K562 (cell line): Measurements from ENCODE around the gene ZMPSTE24. TPM values are rescaled to one million over a fixed set of nuclear protein-coding genes. Genes with fewer than 3 reads are reported as not detected.
A peak's percentile ranks its signal among the peaks of the same experiment; 100 is the strongest.

Experiments
- ATAC-seq: fragments of 200-7000 bp; cut with Tn5 transposase; 3 replicates; pipeline ENCODE4 v1.9.1; 2020; ENCODE audit warnings: moderate library complexity
- Bru-seq: library from RNA; stranded (reverse); fragments of 400-500 nt; gene quantifications from one replicate; lab custom pipeline; 2021; lab: Mats Ljungman, UMichigan
- BruChase-seq, 2 experiments: library from RNA; stranded (reverse); fragments of 400-500 nt; gene quantifications; one replicate each; lab custom pipeline; 2021; lab: Mats Ljungman, UMichigan
- BruUV-seq: library from RNA; stranded (reverse); fragments of 400-500 nt; replicated peaks from 2 replicates; lab custom pipeline; 2021; lab: Mats Ljungman, UMichigan
- CTCF ChIA-PET: fragments of 300-600 bp; formaldehyde crosslinking; extraction: SDS; loops from one replicate; lab custom pipeline; 2021; ENCODE audit warnings: low intra/inter-chr PET ratio; lab: Yijun Ruan, JAX
- POLR2A ChIA-PET: fragments of 300-600, 350-650 bp; sonication (Branson Sonifier 250); formaldehyde crosslinking; extraction: SDS; loops from one replicate; lab custom pipeline; 2021; ENCODE audit warnings: antibody characterized with exemption, inconsistent platforms; lab: Yijun Ruan, JAX
- DNase-seq, 4 experiments: peaks; one replicate each; pipeline versions ENCODE4 v3.0.0 to v3.0.0-alpha.2; 2011 to 2018; ENCODE audit warnings: low spot score in 3 of 4, mixed read lengths in 3 of 4; ENCODE audit errors: extremely low read depth in 1 of 4
- FAIRE-seq: peaks from 2 replicates; lab custom pipeline; 2011; peaks lifted over from hg19 to GRCh38; lab: Jason Lieb, UNC
- H2AFZ ChIP-seq: 2 replicates; pipeline ENCODE4 v1.6.0; 2011; ENCODE audit warnings: low read depth, low read length, control low read depth, inconsistent platforms
- H3K27ac ChIP-seq: fragments of 200-600 bp; 3 replicates; pipeline ENCODE4 v1.8.0; 2011; ENCODE audit warnings: low read depth, mild to moderate bottlenecking, control low read depth, inconsistent platforms, low read length, moderate library complexity, mixed read lengths; ENCODE audit errors: extremely low read depth
- H3K27me3 ChIP-seq, 2 experiments: fragments of 300-600 bp in 1 of 2; 2 replicates in 1 of 2; 3 replicates in 1 of 2; pipeline versions ENCODE4 v1.6.0 to v1.8.0; 2011; ENCODE audit warnings: inconsistent platforms in 2 of 2, low read length in 2 of 2, mild to moderate bottlenecking in 1 of 2, mixed read lengths in 1 of 2, moderate library complexity in 1 of 2; ENCODE audit not compliant: control insufficient read depth in 2 of 2, insufficient read depth in 2 of 2
- H3K36me3 ChIP-seq: fragments of 300-600 bp; 3 replicates; pipeline ENCODE4 v1.8.0; 2011; ENCODE audit warnings: mild to moderate bottlenecking, low read length, inconsistent platforms; ENCODE audit not compliant: control insufficient read depth, insufficient read depth
- H3K4me1 ChIP-seq, 2 experiments: fragments of 200-600 bp in 1 of 2; replicated peaks in 1 of 2; 2 replicates in 1 of 2; 3 replicates in 1 of 2; pipeline versions ENCODE4 v1.5.1 to v1.8.0; 2011; ENCODE audit warnings: inconsistent platforms in 2 of 2, low read length in 2 of 2, mild to moderate bottlenecking in 1 of 2, mixed read lengths in 1 of 2, moderate library complexity in 1 of 2; ENCODE audit not compliant: control insufficient read depth in 2 of 2, insufficient read depth in 2 of 2
- H3K4me2 ChIP-seq: 2 replicates; pipeline ENCODE4 v1.6.1; 2011; ENCODE audit warnings: low read length, control low read depth, inconsistent platforms, mixed read lengths; ENCODE audit not compliant: insufficient read depth
- H3K4me3 ChIP-seq: fragments of 200-600 bp; sonication (generic), shearing (Covaris generic); 2 replicates; pipeline ENCODE4 v1.5.1; 2016; ENCODE audit warnings: control low read depth, inconsistent platforms
- H3K79me2 ChIP-seq: fragments of 200-600 bp; 3 replicates; pipeline ENCODE4 v1.8.0; 2011; ENCODE audit warnings: low read length, inconsistent platforms; ENCODE audit not compliant: control insufficient read depth, insufficient read depth
- H3K9ac ChIP-seq, 2 experiments: 2 replicates each; pipeline versions ENCODE4 v1.6.0 to v1.6.1; 2011; ENCODE audit warnings: low read depth in 2 of 2, low read length in 2 of 2, control low read depth in 1 of 2, inconsistent platforms in 1 of 2, mild to moderate bottlenecking in 1 of 2, mixed read lengths in 1 of 2; ENCODE audit not compliant: insufficient read depth in 1 of 2
- H3K9me1 ChIP-seq: one replicate; pipeline ENCODE4 v1.6.0; 2011; ENCODE audit warnings: inconsistent platforms, mild to moderate bottlenecking, low read length, moderate library complexity; ENCODE audit not compliant: control insufficient read depth, insufficient read depth
- H3K9me3 ChIP-seq: replicated peaks from 2 replicates; pipeline ENCODE4 v1.5.1; 2011; ENCODE audit warnings: low read depth, low read length, inconsistent platforms; ENCODE audit not compliant: control insufficient read depth, insufficient read depth
- H4K20me1 ChIP-seq: replicated peaks from 2 replicates; pipeline ENCODE4 v1.6.1; 2011; ENCODE audit warnings: low read length, inconsistent platforms, mixed read lengths; ENCODE audit not compliant: control insufficient read depth, insufficient read depth
- CBX8 ChIP-seq: fragments of 200-600 bp; sonication (generic); IDR thresholded peaks from 2 replicates; pipeline ENCODE4 v1.6.1; 2012; ENCODE audit warnings: borderline replicate concordance, mixed run types, low read depth, mild to moderate bottlenecking, moderate library complexity, mixed read lengths, low read length, control low read depth, inconsistent platforms; ENCODE audit not compliant: poor library complexity, severe bottlenecking; ENCODE audit errors: extremely low read depth
- HNRNPUL1 ChIP-seq: fragments of 200-400 bp; formaldehyde crosslinking; IDR thresholded peaks from 2 replicates; pipeline ENCODE4 v1.6.1; 2017; ENCODE audit warnings: low read length
- MLLT1 ChIP-seq, 2 experiments: fragments of 450-650 bp; IDR thresholded peaks; 2 replicates each; pipeline ENCODE4 v1.6.1; 2016
- SREBF2 ChIP-seq: sonication (generic); formaldehyde crosslinking; IDR thresholded peaks from 2 replicates; pipeline ENCODE4 v1.4.0; 2020; ENCODE audit warnings: mild to moderate bottlenecking, missing genetic modification reagents
- TBL1XR1 ChIP-seq, 2 experiments: IDR thresholded peaks; 2 replicates each; pipeline ENCODE4 v1.6.1; 2012; ENCODE audit warnings: improper control_type of control experiment in 2 of 2, low read length in 2 of 2, mild to moderate bottlenecking in 1 of 2
- USF1 ChIP-seq: sonication (generic); formaldehyde crosslinking; IDR thresholded peaks from 2 replicates; pipeline ENCODE4 v1.9.0; 2022; ENCODE audit warnings: mild to moderate bottlenecking, missing genetic modification reagents
- ZNF133 ChIP-seq: fragments of 250-450 bp; sonication (Bioruptor Pico); IDR thresholded peaks from 2 replicates; pipeline ENCODE4 v1.4.0; 2020; ENCODE audit warnings: mild to moderate bottlenecking
- WGBS: fragments of 100-300 bp; shearing (Covaris generic); methylation state at CpG from one replicate; pipeline ENCODE4 v1.1.6; 2016; ENCODE audit warnings: low coverage, mixed read lengths; ENCODE audit not compliant: insufficient coverage; ENCODE audit errors: missing lambda C conversion rate; 5-methylcytosine and 5-hydroxymethylcytosine counted together
- in situ Hi-C: fragments of 300-500 bp; cut with MboI; formaldehyde crosslinking; loops from 4 replicates; pipeline ENCODE4 v1.15.0; 2018; ENCODE audit warnings: inconsistent platforms, mixed read lengths
- intact Hi-C: fragments of 100-400 bp; cut with micrococcal nuclease; formaldehyde crosslinking; loops from 2 replicates; pipeline ENCODE4 v1.14.2; 2022
- long read RNA-seq, 3 experiments: library from polyadenylated mRNA in 2 of 3; library from RNA in 1 of 3; unstranded in 2 of 3; stranded (forward) in 1 of 3; transcript quantifications; one replicate each; pipeline ENCODE4 v2.0.0, GENCODE V29; 2019 to 2022
- polyA minus RNA-seq, 3 experiments: library from RNA; depleted of rRNA, polyadenylated mRNA; stranded (reverse); fragments of >200 nt; gene quantifications; 2 replicates each; pipeline ENCODE4 v1.2.3, GENCODE V29; 2011
- polyA plus RNA-seq, 8 experiments: library from polyadenylated mRNA; depleted of rRNA in 4 of 8; stranded (reverse) in 5 of 8; unstranded in 3 of 8; fragments of >200 nt; fragmentation: Nextera tagmentation in 2 of 8; fragmentation: Illumina TruSeq in 1 of 8; extraction: Ambion mirVana in 2 of 8; extraction: Trizol in 1 of 8; gene quantifications; 2 replicates each; pipeline versions ENCODE4 v1.2.1 to v1.2.3, GENCODE V29; 2011 to 2014; ENCODE audit warnings: inconsistent platforms in 1 of 8, missing spikeins in 1 of 8
- total RNA-seq, 7 experiments: library from RNA; depleted of rRNA in 6 of 7; stranded (reverse); fragments of >200 nt in 6 of 7; fragmentation: Illumina TruSeq in 2 of 7; extraction: Trizol in 2 of 7; gene quantifications; 2 replicates each; pipeline versions ENCODE4 v1.2.1 to v1.2.3, GENCODE V29; 2011 to 2021; ENCODE audit warnings: low replicate concordance in 1 of 7

The ZMPSTE24 gene
- 31.5 and 69.9 TPM in 2 replicates for total RNA-seq (2011; cell fraction: chromatin; rRNA removed; ENCODE audit: low replicate concordance)
- 36.2 and 41.8 TPM in 2 replicates for total RNA-seq (2011; cell fraction: nucleolus; rRNA removed)
- total RNA-seq (2011; cell fraction: nucleoplasm; rRNA removed) = 53.6 and 61.9 TPM in 2 replicates
- total RNA-seq (2014; rRNA removed) (45.0 and 45.6 TPM in 2 replicates), total RNA-seq (2014; rRNA removed; fragmentation: Illumina TruSeq; extraction: Trizol) (74.4 and 86.4 TPM in 2 replicates), total RNA-seq (2015; rRNA removed; fragmentation: Illumina TruSeq; extraction: Trizol) (62.7 and 68.8 TPM in 2 replicates), total RNA-seq (2021) (51.2 and 53.3 TPM in 2 replicates), polyA plus RNA-seq (2011; rRNA removed) (28.1 and 30.7 TPM in 2 replicates), polyA plus RNA-seq (2014; fragmentation: Illumina TruSeq; extraction: Trizol) (53.2 and 64.3 TPM in 2 replicates), polyA plus RNA-seq (2014; fragmentation: Nextera tagmentation; extraction: Ambion mirVana) (10 to 100 TPM; 73.5 to 75.9 TPM), polyA plus RNA-seq (2014; rRNA removed) (39.0 and 39.1 TPM in 2 replicates), polyA minus RNA-seq (2011; rRNA and poly(A)+ RNA removed) (41.5 and 48.6 TPM in 2 replicates), Bru-seq, nascent RNA (percentile 86 among the genes with signal in this experiment), BruChase-seq, experiment 1, labeled RNA remaining after a 2-hour chase (percentile 90 among the genes with signal in this experiment), BruChase-seq, experiment 2, labeled RNA remaining after a 6-hour chase (percentile 91 among the genes with signal in this experiment)
- polyA plus RNA-seq (2011; cell fraction: cytosol; rRNA removed) = 6.8 and 14.9 TPM in 2 replicates
- 7.0 and 8.9 TPM in 2 replicates for polyA plus RNA-seq (2011; cell fraction: nucleus; rRNA removed)
- polyA plus RNA-seq (2012) = 22.3 and 37.2 TPM in 2 replicates
- 33.5 and 34.7 TPM in 2 replicates for polyA minus RNA-seq (2011; cell fraction: cytosol; rRNA and poly(A)+ RNA removed)
- 9.4 and 16.2 TPM in 2 replicates for polyA minus RNA-seq (2011; cell fraction: nucleus; rRNA and poly(A)+ RNA removed)
- long read RNA-seq, experiment 1, transcript ZMPSTE24-201 (10 exons, 3,108 nt) = major isoform, 475 of 583 reads
- long read RNA-seq, experiment 1, partial matches to known transcripts = 51 of 583 reads
- long read RNA-seq, experiment 1, other reads (novel, unspliced or antisense) = 53 of 583 reads
- long read RNA-seq, experiment 2, transcript ZMPSTE24-201 (10 exons, 3,108 nt) = major isoform, 6 of 61 reads
- long read RNA-seq, experiment 2, partial matches to known transcripts = 6 of 61 reads
- long read RNA-seq, experiment 2, other reads (novel, unspliced or antisense) = 47 of 61 reads
- long read RNA-seq, experiment 3, transcript ZMPSTE24-201 (10 exons, 3,108 nt) = major isoform, 55 of 102 reads
- long read RNA-seq, experiment 3, partial matches to known transcripts = 33 of 102 reads
- long read RNA-seq, experiment 3, other reads (novel, unspliced or antisense) = 13 of 102 reads

DNA sequence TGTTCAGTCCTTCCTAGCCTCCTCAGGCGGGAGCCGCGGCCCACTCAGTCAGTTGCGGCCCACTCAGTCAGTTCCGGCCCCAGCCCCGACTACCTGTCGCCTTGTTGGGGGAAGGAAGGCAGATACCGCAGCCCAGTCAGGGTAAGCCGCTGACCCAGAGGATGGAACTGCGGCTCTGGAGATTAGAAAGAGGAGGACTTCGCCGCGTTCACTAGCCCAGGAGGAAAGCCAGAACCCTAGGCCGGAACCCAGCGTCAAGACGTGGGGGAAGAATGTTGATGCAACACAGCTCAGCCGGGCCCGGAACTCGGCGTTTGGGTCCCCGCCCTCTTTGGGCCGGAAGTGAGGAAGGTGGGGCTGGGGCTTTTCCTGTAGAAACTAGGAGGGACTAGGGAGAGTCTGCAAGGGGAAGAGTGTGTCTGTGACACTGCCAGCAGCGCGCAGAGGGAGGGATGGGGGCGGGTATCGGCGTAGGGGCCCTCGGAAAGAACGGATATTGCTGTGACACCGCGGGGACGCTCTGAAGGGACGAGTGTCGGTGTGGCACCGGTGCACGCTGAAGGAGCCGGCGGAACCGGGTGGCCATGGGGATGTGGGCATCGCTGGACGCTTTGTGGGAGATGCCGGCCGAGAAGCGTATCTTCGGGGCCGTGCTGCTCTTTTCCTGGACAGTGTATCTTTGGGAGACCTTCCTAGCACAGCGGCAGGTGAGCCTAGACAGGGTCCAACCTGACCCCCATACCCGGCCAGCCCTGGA lies at the start of gene ZMPSTE24:
Gene ZMPSTE24, plus strand, starts transcription at position 549 of the 757 bp plus-strand sequence. Its CDS starts 36 bp downstream, at position 585.
- FAIRE-seq (peak; percentile 96), ATAC-seq (peak; percentile 98), DNase-seq (peak; percentile 92 to 99 (median 93))
- CTCF ChIA-PET = interaction anchor here (0.6 kb wide), 1 partner anchor 40 kb away, joined by 3 read pairs; no protein-coding TSS in a partner anchor
- Histone ChIP-seq H3K9me1 (no peaks in the 10 kb centered on the region), H3K36me3 (peaks cover 38% of the 10 kb centered on the region), H3K27ac (peak within 1 kb of the TSS; percentile 97), H2AFZ (peak within 1 kb of the TSS; percentile 96), H4K20me1 (no peaks in the 10 kb centered on the region), H3K4me2 (peak within 1 kb of the TSS; percentile 98), H3K9ac (peak within 1 kb of the TSS; percentile 98 to 100), H3K9me3 (no peaks in the 10 kb centered on the region), H3K4me3 (peak within 1 kb of the TSS; percentile 95), H3K4me1 (peaks cover 0 to 6% of the 10 kb centered on the region in 2 experiments; a peak in 4 of 5 replicates), H3K27me3 (no peaks in the 10 kb centered on the region; a peak in 1 of 5 replicates), H3K79me2 (peaks cover 63% of the 10 kb centered on the region)
- under 1% methylated on average over 48 of the region's 48 CpGs for WGBS
- intact Hi-C loops (loop anchor here (2.0 kb wide), 1 partner anchor 95 kb away; no protein-coding TSS in a partner anchor), in situ Hi-C loops (no loop called here)
- POLR2A ChIA-PET = interaction anchor here (0.6 to 3.4 kb wide), 13 partner anchors 10 to 620 kb away, joined by 3 to 23 read pairs (median 3); partner anchors contain the start of gene TMCO2
- BruUV-seq = no TSS peak
- TF ChIP-seq CBX8 = no peak
- TF ChIP-seq ZNF133 (CRISPR knock-in tag) = no peak
- peak; percentile 51; the same call in 1 of the 2 replicates for TF ChIP-seq USF1
- no peak for TF ChIP-seq HNRNPUL1
- peak in 1 of 2 experiments; percentile 87; a peak in 2 of 4 replicates for TF ChIP-seq MLLT1 (IDR thresholded peaks at IDR 0.05)
- peak; percentile 71 to 74; a peak in 3 of 4 replicates for TF ChIP-seq TBL1XR1 (IDR thresholded peaks at IDR 0.05; ENCODE audit: low read length in 2 of 2)
- no peak for TF ChIP-seq SREBF2
